GM21717 (cell line): ENCODE measurements around the gene FREM1.

ENCODE experiments used
- ATAC-seq: cut with Tn5 transposase; IDR thresholded peaks from one replicate; pipeline ENCODE4 v1.9.1; 2021; ENCODE audit warnings: mild to moderate bottlenecking, moderate library complexity; ENCODE audit not compliant: unreplicated experiment

The FREM1 gene

DNA sequence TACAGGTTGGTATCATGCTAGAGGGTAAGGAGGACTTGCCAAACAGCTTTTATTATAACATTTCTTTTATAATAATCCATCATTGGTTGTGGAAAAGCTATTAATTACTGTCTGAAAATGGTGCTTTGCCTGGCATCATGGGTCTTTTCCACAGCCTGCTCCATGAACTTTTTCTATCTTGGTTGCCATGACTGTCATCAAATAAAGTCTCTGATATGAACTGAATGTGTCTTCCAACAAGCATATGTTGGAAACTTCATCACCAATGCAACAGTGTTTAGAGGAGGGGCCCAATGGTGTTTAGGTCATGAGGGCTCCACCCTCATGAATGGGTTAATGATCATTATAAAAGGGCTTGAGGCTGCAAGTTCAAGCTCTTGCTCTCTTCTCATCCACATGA is 81.0 kb downstream of the FREM1 start:
- ATAC-seq, result no peak

DNA sequence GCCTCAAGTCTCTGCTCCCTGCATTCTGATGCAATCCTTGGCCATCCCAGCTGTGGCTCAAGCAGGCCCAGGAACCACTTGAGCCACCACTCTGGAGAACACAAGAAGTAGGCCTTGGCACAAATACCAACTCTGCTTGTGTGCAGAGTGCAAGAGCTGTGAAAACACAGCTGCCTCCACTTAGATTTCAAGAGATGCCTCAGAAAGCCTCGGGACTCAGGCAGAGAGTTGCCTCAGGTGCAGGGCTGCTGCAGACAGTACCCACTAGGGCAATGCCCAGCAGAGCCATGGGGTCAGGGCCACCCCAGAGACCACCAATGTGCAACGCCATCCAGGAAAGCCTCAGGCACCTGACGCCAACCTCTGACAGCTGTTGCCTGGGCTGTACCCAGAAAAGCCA is 82.4 kb downstream of the FREM1 start:
- ATAC-seq, result no peak

GRCh38 chr9:14824481-14824880 is 85.7 kb downstream of the FREM1 start:
- ATAC-seq, result no peak

DNA sequence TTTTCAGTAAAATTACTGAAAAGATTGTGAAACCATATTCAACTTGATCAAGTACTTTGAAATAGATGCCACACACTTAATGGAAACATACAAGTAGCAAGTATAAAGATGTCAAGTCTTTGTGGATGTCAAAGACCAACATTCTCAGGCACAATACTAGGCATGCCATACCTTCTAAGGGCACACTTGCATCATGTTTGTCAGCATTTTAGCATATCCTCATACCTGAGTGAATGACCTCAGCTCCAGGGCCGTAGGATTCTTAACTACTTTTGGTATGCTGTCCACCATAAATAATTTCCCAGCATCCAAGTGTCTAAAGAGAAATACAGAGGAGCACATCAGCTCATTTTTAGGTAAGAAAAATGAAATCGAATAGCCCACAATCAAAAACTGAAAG is 86.4 kb downstream of the FREM1 start:
- no peak for ATAC-seq

DNA sequence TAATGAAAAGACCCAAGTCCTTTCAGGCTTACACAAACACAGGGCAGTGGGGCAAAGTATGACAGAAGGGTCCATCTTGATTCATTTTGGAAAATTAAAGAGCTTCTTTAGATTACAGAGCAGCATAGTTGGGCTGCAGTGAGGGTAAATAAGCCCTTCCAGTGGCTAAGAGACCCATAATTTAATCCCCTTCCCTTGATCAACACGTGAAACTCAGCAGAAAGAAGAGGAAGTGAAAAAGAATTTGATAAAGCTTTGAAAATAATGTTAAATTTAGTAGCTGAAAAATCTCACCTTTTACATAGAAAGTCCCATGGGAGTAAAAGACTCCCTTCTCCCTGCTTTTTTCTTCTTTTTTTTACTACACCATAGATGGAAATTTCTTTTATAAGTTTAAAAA is 87.6 kb downstream of the FREM1 start:
- no peak for ATAC-seq

- no peak for ATAC-seq
These were observed 91.0 kb downstream of the FREM1 start for GRCh38 chr9:14819183-14819582.

DNA sequence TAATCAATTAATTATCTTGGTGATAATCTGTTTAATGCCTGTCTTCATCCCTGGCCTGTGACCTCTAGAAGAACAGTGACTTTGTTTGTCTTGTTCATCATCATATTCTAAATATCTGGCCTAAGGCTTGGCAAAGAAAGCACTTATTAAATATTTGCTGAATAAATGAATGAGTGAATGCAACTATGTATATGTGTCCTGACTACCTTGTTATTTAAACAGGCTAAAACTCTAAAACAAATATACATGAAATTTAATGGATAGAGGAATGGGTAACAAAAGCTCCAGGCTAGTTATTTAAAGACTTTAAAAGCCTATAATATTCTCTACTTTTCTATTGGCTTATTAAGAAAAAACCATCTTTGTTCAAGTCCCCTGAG is 96.0 kb downstream of the FREM1 start:
- ATAC-seq, result no peak

DNA sequence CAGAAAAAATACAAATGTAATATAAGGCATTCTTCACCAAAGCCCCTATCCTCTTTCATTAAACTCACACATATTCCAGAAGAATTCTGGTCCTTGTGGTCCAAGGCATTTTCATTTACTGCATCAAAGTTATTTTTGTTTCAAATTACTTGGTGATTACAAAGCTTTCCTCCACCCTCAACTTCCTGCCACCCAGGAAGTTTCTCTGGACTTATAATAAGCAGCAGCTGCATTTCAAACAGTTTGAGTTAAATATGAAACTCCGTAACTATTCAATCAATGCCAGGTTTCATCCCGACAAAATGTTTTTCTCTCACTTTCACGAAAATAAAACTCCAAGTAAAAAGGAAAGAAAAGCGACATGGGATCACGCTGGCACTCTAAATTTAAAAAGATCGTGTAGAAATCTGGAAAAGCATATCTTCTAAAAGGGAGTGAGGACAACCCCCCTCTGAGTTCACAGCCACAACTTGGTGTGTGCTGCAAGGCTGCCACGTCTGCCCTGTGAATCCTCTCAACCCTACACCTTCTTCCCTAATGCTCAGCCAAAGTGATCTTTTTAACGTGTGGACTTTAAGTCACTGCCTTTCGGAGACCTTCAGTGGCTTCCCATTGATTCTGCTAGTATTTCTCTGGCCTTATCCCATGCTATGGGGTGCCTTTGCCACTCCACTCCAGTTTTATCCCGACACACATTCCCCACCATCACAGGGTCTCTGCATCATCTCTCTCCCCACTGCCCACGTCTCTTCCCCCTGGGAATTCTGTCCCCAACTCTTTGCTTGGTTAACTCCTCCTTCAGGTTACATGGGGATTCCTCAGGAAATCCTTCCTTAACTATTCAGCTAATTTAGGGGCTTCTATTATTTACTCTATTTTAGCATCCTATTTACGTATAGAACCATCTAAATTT is 96.6 kb downstream of the FREM1 start:
- ATAC-seq, result no peak

- no peak for ATAC-seq
These were observed 97.4 kb downstream of the FREM1 start for GRCh38 chr9:14812806-14813205.

- ATAC-seq, result no peak
These were observed 98.4 kb downstream of the FREM1 start for GRCh38 chr9:14811844-14812243.

DNA sequence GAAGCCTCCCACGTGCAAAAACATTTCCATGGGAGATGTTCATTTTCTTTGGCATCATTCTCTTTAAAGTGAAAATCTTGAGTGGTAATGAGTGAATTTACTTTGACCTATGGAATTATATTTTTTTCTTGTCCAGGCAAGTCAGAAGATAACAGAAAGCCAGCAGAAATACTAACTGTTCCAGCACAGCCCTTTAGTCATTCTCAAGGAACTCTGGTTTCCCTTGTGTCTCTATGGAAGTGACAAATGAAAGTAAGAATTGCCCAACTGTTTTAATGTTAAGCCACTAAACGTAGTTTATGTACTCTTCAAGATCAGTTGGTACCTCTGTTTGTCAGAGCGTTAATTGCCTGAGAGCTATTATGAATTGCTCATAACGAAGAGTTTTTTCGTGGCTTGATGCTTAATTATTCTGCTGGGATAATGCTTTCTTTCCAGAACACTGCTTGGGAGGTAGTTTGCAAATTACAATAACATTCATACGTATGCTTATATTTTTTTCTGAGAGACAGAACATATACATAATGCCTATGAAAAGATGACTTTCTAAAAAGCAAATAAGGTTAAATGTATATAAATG is 103.2 kb downstream of the FREM1 start:
- ATAC-seq, result no peak

DNA sequence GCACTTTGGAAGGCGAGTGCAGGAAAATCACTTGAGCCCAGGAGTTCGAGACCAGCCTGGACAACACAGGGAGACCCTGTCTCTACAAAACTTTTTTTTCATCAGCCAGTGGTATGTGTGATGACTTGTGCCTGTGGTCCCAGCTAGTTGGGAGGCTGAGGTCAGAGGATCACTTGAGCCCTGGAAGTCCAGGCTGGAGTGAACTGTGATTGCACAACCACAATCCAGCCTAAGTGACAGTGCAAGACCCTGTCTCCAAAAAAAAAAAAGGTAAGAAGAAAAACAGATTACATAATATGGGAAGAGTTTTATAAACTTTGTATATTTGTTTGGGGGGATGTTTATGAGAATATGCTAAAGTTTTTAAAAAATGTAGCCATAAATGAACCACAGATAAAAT is 111.2 kb downstream of the FREM1 start:
- no peak for ATAC-seq

DNA sequence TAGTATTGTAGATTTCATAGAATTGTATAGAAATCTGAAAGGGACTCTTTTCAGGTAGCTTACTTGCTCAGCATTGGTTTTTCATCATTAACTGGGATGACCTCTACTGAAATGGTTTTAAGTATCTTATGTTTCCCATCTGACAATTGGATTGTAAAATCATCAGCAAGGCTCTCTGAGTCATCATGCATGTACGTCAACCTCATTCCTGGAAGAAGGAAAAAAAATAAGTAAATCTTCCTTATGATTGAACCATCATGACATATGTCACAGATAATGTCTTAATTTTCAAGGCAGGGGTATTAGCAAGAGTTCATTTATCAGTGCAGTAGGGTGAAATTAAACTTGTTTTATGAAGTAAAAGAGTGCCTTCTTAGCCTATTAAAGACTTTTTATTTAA is 112.8 kb downstream of the FREM1 start:
- ATAC-seq, result no peak

GRCh38 chr9:14793389-14793788 is 116.8 kb downstream of the FREM1 start:
- ATAC-seq, result no peak

- no peak for ATAC-seq
These were observed 119.6 kb downstream of the FREM1 start for GRCh38 chr9:14790628-14791027.

GRCh38 chr9:14788846-14789245 is 121.4 kb downstream of the FREM1 start:
- no peak for ATAC-seq

DNA sequence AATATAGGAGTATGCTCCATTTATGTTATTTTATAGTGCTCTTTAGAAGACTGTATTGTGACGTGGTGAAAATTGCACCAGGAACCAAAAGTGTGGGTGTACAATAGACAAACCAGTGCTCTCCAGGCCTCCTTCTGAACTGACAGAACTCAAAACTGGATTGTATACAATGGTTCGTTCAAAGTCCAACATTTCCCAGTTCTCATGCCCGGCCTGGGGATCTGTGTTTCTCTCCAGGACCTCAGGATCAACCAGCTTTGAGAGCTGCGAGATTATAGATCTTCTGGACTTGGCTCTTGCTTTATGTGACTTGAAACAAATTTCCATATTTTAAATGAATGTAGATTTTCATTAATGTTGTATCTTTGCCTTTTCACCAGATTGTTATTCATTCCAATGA is 126.9 kb downstream of the FREM1 start:
- no peak for ATAC-seq

GRCh38 chr9:14782286-14783051 is 127.8 kb downstream of the FREM1 start:
- ATAC-seq, result no peak

- no peak for ATAC-seq
These were observed 129.5 kb downstream of the FREM1 start for GRCh38 chr9:14780693-14781092.

DNA sequence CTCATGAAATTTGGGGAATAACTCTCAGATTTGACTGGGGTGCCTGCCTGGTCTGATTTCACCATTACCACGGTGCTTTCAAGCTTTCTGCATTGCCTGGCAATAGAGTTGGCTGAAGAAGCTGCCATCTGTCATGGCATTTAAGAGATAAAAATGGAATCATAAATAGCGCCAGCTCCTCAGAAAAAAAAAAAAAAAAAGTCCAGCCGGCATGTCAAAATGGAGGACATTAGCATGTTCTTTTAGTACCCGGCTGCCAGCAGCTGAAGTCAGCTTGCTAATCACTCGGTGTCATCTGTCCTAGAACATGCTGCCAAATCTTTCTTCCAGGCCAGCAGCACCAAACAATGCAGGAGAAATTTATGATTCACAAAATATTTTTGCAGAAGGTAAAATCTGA is 130.0 kb downstream of the FREM1 start:
- no peak for ATAC-seq

GRCh38 chr9:14779566-14780022 is 130.6 kb downstream of the FREM1 start:
- no peak for ATAC-seq

- no peak for ATAC-seq
These were observed 131.7 kb downstream of the FREM1 start for GRCh38 chr9:14778565-14778964.
